Measurements from ENCODE around the gene ARHGAP32. TPM values are rescaled to one million over a fixed set of nuclear protein-coding genes. Genes with fewer than 3 reads are reported as not detected.
"Not testable (repeated sequence)": the region's sequence is repeated elsewhere in the genome, so short reads cannot be mapped to it uniquely, and the experiment has no call there.

Gene ARHGAP32
- total RNA-seq, 1 donor from 2014 or later, result 3.0 TPM

DNA sequence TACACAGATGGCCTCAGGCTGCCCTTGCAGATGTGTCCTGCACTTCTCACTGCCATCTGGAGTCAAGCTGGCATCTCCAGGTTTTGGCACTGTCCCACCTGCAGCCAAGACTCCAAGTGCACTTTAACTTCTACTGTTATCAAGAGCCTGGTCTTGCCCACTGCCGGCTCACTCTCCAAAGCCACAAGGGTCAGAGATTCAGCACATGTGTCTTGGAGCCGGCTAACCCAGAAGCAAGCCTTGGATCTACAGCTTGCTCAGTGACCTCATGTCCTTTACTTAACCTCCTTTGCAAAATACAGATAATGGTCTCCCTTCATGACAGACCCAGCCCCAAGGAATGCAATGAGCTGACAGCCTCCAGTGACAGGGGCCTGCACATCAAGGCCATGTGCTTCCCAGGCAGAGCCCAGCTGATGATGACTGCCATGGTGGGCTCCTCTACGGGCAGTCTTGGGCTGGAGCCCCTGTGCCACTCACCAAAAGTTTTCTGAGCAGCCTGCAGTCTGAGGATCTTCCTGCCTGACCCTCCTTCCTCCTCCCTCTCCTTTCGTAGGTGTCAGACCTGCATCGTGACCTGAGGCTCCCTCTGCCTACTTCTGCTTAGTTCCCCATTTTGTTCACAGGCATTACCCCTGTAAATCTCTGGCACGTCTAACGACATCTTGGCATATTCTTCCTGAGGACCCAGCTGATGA is 258.5 kb downstream of the ARHGAP32 start:
- DNase-seq (ENCODE audit: low read depth in 2 of 2), result no peak

DNA sequence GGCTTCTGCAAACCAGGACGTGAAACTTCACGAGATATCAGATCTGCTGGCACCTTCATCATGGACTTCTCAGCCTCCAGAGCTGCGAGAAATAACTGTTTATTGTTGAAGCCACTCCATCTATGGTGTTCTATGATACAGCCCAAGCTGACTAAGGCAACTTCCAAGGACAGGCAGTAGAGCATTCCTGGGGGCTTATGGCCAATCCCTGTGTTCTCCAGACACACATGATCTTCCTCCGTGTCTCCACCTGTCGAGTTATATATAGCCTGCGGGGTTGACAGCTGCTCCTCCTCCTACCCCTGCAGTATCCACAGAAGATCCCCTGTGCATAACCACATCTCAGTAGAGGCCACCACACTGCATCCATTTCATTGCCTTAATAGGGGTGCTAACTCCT is 260.5 kb downstream of the ARHGAP32 start:
- no peak for DNase-seq (ENCODE audit: low read depth in 2 of 2)

DNA sequence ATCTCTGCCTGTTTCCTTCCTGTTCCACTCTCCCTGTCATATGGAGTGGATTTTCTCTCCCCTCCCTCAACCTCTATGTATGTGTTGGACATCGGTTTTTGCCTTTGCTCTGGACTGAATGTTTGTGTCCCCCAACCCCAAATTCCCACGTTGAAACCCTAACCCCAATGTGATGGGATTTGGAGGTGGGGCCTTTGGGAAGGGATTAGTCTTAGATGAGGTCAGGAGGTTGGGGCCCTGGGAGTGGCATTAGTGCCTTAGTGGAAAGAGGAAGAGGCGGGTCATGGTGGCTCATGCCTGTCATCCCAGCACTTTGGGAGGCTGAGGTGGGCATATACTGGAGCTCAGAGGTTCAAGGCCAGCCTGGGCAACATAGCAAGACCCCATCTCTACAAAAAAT is 261.1 kb downstream of the ARHGAP32 start:
- DNase-seq (ENCODE audit: low read depth in 2 of 2), result no peak

DNA sequence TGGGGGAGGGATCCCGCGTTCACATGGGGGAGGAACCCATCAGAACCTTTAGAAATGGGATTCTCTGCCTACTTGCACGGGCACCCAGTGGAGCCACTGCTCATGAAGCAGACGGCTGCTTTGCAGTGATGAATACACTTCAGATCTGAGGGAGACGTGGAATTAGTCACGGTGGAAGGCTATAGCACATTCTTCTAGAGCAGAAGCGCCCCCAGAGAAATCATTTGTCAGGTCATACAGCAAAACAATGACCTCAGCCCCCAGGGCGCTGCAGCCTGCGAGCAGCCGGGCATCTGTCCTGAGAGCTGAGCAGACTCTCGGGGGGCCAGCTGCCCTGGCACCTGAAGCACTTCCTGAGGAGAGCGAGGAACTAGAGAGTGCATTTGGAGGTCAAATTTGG is 262.1 kb downstream of the ARHGAP32 start:
- DNase-seq (ENCODE audit: low read depth in 2 of 2), result no peak

DNA sequence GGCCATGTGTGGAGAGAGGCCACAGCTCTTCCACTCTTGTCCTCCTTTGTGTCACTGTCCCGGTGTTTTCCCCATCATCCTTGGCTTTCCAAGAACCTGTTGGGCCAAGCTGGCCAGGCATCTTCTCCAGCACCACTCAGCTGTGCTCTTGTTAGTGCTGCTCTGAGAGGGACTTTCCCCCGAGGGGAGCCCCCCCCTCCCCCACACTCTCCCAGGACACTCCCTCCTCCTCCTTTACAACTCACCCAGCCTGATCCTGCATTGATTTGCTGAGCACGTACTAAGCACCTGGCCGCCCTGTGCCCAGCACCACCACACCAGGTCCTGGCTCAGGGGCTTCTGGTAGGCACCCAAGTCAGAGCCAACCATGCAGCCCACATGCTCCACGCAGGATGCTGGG is 262.7 kb downstream of the ARHGAP32 start:
- DNase-seq (ENCODE audit: low read depth in 2 of 2), result no peak

DNA sequence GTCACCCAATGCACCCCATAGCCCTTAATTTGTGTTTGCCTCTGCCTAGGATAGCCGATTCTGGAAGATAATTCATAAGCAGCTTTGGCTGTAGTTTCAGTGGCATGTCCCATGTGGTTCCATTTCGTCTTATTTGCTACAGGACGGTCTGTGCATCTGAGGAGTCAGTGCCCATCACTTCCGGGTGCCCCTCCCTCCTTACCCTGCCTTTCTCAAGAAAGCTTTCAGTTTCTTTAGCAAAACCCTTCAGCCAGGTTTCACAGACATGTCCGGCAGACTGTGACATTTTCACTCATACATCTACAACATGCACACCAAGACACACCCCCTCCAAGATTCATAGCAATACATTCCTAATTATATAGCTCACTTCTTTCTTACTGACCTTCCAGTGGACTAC is 263.7 kb downstream of the ARHGAP32 start:
- DNase-seq (ENCODE audit: low read depth in 2 of 2), result no peak

DNA sequence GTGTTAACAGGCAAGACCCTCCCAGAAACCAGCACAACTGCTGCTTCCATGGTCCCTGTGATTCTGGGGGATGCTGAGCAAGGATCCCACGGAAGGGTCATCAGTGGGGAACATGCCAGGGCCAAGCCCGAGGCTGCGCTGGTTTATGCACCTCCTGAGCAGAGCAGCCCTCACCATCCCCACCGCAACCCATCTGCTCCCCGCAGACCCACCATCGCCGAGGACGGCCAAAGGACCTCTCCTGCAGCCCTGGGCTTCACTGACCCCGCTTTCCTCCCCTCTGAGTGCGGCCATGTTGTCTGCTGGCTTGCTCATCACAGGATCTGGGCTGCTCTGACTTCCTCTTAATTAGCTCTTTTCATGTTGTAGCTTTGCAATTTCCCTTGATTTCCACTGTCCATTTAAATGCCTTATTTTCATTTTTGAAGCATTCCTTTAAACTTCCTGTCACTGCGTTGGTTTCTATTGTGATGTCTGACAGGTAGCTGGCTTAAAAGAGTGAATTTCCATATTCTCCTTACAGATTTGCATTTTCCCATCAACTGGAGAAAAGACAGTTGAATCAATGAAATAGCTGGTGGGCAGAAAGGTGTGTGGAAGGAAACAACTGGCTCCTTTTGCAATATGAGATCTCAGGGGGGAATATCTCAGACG is 264.3 kb downstream of the ARHGAP32 start:
- DNase-seq (ENCODE audit: low read depth in 2 of 2), result no peak

DNA sequence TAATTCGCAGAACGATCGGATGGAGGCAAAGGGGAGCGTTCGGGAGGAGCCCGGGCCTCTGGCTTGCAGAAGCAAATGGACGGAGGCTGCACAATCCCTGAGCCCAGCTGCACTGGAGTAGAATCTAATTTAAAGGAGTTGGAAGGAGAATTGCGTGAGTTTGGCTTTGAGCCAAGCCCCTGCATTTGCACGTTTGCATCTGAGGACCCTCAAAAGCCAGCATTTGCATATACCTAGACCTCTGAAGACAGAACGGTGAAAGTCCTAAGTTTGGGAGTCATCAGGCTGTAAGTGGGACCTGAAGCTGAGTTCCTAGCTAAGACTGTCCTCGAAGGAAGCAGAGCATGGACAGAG is 265.0 kb downstream of the ARHGAP32 start:
- DNase-seq (ENCODE audit: low read depth in 2 of 2), result no peak

DNA sequence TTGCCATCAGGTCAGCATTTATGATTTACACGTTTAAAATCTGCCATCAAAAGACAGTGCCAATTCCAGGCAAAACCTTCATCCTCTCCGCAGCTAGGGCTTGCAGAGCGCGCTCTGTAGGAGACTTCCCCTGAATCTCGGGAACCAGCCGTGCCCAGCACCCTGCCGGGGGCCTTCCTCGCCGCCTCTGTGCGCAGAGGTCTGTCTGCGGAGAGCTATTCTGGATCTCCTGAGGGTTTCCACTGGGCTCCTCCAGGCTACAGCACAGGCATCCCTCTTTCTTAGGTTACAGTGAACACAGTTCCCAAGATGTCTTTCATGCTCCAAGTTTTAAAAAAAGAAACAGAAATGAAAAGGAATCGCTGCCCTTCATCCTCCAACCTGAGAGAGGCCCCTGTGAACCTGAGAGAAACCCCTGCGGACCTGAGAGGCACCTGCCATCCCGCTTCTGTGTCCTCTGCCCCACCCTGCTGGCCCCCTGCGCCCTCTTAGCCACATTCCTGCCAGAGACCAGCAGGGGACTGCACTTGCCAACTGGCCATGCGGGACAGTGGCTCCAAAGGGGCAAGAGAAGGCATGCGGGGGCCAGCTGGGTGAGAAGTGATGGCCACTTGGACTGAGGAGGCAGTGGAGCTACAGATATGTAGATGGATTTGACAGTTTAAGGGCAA is 265.6 kb downstream of the ARHGAP32 start:
- no peak for DNase-seq (ENCODE audit: low read depth in 2 of 2)

DNA sequence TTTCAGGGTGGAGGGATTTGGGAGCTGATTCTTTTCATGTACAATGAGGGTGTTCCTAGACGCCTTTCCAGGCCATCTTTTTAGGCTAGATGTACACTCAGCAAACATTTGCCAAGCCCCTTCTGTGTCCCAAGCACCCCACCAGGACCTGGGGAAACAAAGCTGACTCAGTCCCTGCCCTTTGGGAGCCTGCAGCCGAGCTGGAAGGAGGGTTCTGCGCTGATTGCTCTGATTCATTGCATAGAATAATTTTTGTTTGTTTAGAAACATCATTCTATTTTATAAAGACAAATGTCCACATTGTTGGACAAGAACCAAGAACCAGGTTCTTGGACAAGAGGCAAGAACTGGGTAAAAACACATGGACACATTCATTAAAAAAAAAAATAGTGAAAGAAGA is 266.1 kb downstream of the ARHGAP32 start:
- no peak for DNase-seq (ENCODE audit: low read depth in 2 of 2)

DNA sequence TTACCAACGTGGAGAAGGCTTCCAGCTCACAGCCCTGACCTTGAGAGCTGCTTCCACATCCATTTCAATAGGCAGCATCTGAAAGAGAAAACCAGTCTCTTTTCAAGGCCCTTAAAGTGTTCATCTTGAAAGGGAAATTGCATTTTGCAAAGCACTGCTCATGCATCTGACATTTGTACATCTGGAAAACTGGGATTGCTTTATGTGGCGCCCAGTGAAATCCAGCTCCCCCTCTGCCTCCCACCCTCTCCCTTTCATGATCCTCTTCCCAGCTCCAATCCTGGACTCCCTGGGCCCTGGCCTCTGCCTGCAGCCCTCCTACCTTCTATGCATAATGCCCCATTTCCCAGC is 266.9 kb downstream of the ARHGAP32 start:
- DNase-seq (ENCODE audit: low read depth in 2 of 2), result no peak

DNA sequence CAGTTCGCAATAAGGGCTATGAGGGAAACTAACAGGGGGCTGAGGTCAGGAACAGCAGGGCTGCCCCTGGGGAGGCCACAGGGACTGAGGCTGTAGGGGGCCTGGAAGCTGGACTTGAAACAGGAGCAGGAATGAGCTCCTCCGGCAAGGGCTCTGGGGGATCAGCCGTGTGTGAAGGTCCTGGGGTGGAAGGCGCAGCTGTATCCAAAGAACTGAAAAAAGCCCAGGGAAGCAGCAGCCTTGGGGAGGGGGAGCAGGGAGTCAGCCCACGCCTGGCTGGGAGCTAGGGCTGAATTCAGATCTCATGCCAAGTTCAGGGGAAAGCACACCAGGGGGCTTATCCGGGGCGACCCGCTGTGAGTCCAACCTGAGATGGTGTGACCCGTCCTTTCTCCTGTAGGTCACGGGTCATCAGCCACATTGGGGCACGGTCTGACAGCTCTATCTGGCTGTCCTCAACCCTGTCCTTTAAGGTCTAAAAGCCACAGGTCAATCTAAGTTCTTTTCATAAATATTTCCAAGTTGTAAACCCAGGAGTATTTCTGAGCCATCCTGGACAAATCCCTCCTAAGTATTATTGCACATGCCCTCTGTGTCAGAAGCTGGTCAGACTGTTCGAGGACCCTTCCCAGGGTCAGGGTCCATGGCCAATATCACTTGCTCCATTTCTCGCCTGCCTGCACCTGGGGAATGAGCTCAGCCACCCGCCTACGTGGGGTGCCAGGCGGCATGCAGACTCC is 267.4 kb downstream of the ARHGAP32 start:
- no peak for DNase-seq (ENCODE audit: low read depth in 2 of 2)

DNA sequence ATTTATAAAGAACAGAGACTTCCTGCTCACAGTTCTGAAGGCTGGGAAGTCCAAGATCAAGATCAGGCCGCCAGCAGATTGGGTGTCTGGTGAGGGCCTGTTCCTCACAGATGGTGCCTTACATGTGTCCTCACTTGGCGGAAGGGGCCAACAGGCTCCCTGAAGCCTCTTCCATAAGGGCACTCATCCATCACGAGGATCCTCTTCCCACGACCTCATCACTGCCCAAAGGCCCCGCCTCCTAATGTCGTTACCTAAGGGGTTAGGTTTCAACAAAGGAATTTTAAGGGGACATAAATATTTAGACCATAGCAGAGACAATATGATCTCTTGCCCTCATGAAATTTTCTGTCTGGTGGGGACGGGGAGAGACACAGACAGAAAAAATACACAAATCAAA is 268.0 kb downstream of the ARHGAP32 start:
- no peak for DNase-seq (ENCODE audit: low read depth in 2 of 2)

DNA sequence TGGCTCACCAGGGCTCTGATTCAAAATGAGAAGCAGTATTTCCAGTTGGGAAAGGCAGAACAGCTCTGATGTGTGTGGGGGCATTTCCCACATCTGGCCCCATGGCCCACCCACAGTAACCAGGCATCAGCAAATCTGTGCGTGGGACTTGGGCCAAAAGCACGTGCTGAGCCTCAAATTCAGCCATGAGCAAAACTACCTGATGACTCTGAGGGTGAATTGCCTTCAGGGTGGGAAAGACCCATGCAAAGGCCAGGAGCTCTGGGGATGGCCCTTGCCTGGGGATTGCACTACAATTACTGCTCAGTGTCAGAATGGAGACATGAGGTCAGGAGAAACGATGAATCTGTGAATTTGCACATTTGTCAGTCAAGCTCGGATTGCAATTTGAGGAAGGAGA is 270.3 kb downstream of the ARHGAP32 start:
- DNase-seq (ENCODE audit: low read depth in 2 of 2), result no peak

DNA sequence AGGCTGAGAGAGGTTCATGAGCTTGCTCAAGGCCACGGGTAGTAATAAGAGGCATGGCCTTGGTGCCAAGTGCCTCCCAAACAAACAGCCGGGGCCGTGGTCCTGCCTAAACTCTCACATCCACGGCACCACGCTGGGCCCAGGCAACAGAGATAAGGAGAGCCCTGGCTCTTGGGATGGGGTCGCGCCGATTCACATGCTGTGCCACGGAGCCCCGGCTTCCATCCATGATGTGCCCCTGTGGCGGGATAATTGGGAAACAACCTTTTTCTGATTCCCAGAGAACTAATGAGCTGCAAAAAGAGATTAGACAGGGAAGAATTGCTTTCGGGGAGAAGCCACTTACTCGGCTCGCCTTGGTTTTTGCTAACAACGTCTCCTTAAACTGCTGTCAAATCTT is 271.5 kb downstream of the ARHGAP32 start:
- DNase-seq (ENCODE audit: low read depth in 2 of 2), result no peak

DNA sequence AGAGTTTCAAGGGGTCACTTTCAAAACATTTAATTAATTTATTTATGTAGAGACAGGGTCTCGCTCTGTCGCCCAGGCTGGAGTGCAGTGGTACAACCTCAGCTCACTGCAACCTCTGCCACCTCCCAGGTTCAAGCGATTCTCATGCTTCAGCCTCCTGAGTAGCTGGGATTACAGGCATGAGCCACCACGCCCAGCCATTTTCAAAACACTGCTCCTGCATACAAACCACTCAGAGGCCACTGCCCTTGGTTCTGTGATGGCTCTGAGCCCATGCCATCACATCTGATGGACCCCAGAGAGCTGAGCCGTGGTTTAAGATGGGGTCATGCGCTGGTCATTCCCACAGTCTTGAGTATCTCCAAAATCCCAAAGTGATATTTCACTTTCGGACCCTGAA is 272.5 kb downstream of the ARHGAP32 start:
- not testable (repeated sequence) for DNase-seq (ENCODE audit: low read depth in 2 of 2)

DNA sequence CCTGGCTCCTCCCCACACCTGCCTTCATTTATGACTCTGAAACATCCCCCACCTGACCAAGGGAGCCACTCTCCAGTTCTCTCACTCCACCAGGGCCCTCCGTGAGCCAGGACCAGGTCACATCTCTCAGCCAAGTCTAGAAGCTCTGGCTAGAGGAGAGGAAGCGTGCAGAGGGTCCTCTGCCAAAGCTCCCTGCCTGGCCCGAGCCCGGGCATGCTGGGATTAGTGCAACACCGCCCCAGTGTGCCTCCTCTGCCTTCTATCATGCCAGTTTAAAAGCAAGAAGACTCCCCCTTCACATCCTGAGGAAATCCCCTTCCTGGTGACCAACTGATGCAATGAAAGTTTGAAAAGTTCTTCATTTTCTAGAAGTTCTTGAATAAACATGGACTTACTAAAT is 272.9 kb downstream of the ARHGAP32 start:
- no peak for DNase-seq (ENCODE audit: low read depth in 2 of 2)

DNA sequence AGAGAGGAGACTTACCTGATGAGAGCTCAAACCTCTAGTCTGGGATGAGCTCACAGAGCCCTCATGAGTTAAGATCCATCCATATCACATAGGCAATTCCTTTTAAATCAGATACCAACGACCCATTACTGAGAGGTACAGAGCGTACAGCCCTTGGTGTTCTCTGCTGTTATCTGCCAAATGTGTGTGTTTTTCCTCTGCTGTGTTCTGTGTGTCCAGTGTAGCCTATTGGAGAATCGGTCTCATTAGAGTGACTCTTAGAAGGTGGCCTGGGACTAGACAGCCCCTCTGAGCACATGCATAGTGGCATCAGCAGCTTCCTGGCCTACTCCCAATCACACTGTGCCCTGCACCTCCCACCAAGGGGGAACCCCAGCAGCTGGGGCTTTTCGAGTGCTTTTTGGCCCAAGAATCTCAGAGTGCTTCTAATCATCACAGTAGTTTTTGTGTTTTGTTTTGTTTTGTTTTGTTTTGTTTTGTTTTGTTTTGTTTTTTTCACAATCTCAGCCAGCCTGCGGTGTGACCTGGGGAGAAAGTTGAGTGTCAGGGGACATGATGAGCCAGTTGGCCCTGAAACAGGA is 274.9 kb downstream of the ARHGAP32 start:
- no peak for DNase-seq (ENCODE audit: low read depth in 2 of 2)

DNA sequence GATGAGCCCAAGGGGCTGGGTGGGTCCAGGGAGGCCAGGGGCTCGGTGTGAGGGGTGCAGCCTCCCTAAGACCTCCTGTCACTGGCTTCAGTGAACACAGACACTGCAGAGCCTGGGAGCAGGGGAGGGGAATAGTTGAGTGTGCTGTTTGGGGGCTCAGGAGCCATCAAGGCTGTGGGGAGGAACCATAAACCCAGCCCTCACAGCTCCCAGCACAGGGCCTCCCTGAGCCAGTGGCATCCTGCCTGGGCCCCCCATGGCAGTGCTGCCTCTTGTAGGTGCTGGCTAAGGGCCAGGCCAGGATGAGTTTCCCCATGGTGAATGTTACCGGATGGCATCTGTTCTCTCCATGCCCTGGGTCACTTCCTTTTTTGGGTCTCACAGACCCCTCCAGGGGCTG is 275.4 kb downstream of the ARHGAP32 start:
- no peak for DNase-seq (ENCODE audit: low read depth in 2 of 2)

DNA sequence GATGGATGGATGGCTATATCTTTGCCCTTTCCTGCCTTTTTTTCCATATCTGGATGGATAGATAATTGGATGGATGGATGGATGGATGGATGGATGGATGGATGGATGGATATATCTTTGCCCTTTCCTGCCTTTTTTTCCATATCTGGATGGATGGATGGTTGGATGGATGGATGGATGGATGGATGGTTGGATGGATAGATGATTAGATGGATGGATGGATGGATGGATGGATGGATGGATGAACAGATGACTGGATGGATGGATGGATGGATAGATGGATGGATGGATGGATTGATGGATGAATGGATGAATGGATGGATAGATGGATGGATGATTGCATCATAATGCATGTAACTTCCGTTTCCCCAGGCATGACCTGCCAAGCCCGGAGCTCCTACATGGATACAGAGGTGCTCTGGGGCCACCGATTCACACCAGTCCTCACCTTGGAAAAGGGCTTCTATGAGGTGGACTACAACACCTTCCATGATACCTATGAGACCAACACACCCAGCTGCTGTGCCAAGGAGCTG is 276.0 kb downstream of the ARHGAP32 start:
- no peak for DNase-seq (ENCODE audit: low read depth in 2 of 2)

DNA sequence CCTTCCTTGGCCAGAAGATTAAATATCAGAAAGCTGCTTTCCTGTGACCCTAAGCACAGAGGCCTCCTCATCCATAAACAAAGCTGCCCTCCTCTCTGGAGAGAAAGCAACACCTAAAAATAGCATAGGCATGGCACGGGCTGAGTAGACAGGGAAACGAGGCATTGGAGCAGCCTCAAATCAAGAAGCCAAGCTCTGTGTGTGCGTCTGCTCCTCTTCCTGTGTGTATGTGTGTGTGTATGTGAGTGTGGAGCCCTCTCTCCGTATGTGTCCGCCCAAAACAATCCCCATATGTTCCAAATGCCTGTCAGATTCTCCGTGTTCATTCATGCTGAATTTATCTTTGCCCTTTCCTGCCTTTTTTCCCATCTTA is 277.0 kb downstream of the ARHGAP32 start:
- no peak for DNase-seq (ENCODE audit: low read depth in 2 of 2)

All from dermis microvascular lymphatic vessel endothelial cell (primary cell).